IMR-90 (cell line): ENCODE measurements around the gene PRKAG3. TPM values are rescaled to one million over a fixed set of nuclear protein-coding genes. Genes with fewer than 3 reads are reported as not detected.

Source experiments
- ATAC-seq: fragments of 200-7000 bp; cut with Tn5 transposase; 2 replicates; pipeline ENCODE4 v1.9.1; 2020; ENCODE audit warnings: low read depth, mild to moderate bottlenecking, moderate library complexity
- BruUV-seq: library from RNA; stranded (reverse); fragments of 400-500 nt; replicated peaks from 2 replicates; lab custom pipeline; 2021; lab: Mats Ljungman, UMichigan
- CTCF ChIA-PET: fragments of 300-600 bp; formaldehyde crosslinking; extraction: SDS; loops from one replicate; lab custom pipeline; 2021; ENCODE audit warnings: antibody characterized with exemption; lab: Yijun Ruan, JAX
- POLR2A ChIA-PET: fragments of 300-600 bp; sonication (Branson Sonifier 250); formaldehyde crosslinking; loops from one replicate; lab custom pipeline; 2022; ENCODE audit warnings: antibody characterized with exemption; ENCODE audit not compliant: unreplicated experiment; lab: Charles Lee
- DNase-seq: peaks from one replicate; pipeline ENCODE4 v3.0.0; 2013
- H2AFZ ChIP-seq: replicated peaks from 2 replicates; pipeline ENCODE3; 2013; ENCODE audit warnings: low read length, mild to moderate bottlenecking; ENCODE audit not compliant: poor library complexity
- H2AK5ac ChIP-seq: 2 replicates; pipeline ENCODE4 v1.6.1; 2013; ENCODE audit warnings: low read depth, low read length, inconsistent platforms
- H2AK9ac ChIP-seq: replicated peaks from 2 replicates; pipeline ENCODE3; 2013; ENCODE audit warnings: mild to moderate bottlenecking, low read depth, low read length, moderate library complexity; ENCODE audit not compliant: poor library complexity
- H2BK120ac ChIP-seq: 2 replicates; pipeline ENCODE4 v1.6.1; 2013; ENCODE audit warnings: low read depth, low read length, inconsistent platforms
- H2BK15ac ChIP-seq: 3 replicates; pipeline ENCODE4 v1.6.1; 2013; ENCODE audit warnings: low read depth, low read length, inconsistent platforms
- H2BK20ac ChIP-seq: 2 replicates; pipeline ENCODE4 v1.6.1; 2013; ENCODE audit warnings: low read depth, mild to moderate bottlenecking, inconsistent platforms, low read length, moderate library complexity
- H2BK5ac ChIP-seq: 2 replicates; pipeline ENCODE4 v1.6.1; 2013; ENCODE audit warnings: mild to moderate bottlenecking, low read depth, low read length, inconsistent platforms; ENCODE audit not compliant: poor library complexity, severe bottlenecking
- H3K14ac ChIP-seq: replicated peaks from 2 replicates; pipeline ENCODE4 v1.6.1; 2013; ENCODE audit warnings: low read depth, low read length, inconsistent platforms
- H3K18ac ChIP-seq: 2 replicates; pipeline ENCODE4 v1.6.1; 2013; ENCODE audit warnings: low read depth, low read length, control low read depth
- H3K23ac ChIP-seq: 2 replicates; pipeline ENCODE4 v1.6.1; 2013; ENCODE audit warnings: low read depth, low read length, inconsistent platforms
- H3K27ac ChIP-seq: 2 replicates; pipeline ENCODE4 v1.5.1; 2013; ENCODE audit warnings: mild to moderate bottlenecking, control low read depth, low read length; ENCODE audit not compliant: insufficient read depth
- H3K27me3 ChIP-seq: 2 replicates; pipeline ENCODE4 v1.6.1; 2013; ENCODE audit warnings: low read length; ENCODE audit not compliant: control insufficient read depth, insufficient read depth
- H3K36me3 ChIP-seq: 2 replicates; pipeline ENCODE4 v1.6.1; 2013; ENCODE audit warnings: low read length, mixed read lengths; ENCODE audit not compliant: control insufficient read depth, insufficient read depth
- H3K4ac ChIP-seq: 2 replicates; pipeline ENCODE4 v1.6.1; 2013; ENCODE audit warnings: low read depth, low read length, inconsistent platforms
- H3K4me1 ChIP-seq: 2 replicates; pipeline ENCODE4 v1.6.1; 2013; ENCODE audit warnings: low read length, mixed read lengths; ENCODE audit not compliant: control insufficient read depth, insufficient read depth
- H3K4me2 ChIP-seq: 2 replicates; pipeline ENCODE4 v1.6.1; 2013; ENCODE audit warnings: low read depth, mild to moderate bottlenecking, control low read depth, low read length, moderate library complexity
- H3K4me3 ChIP-seq: 2 replicates; pipeline ENCODE4 v1.5.1; 2013; ENCODE audit warnings: low read depth, mild to moderate bottlenecking, control low read depth, low read length, moderate library complexity; ENCODE audit not compliant: insufficient read depth
- H3K56ac ChIP-seq: 2 replicates; pipeline ENCODE4 v1.6.1; 2013; ENCODE audit warnings: low read length, inconsistent platforms; ENCODE audit not compliant: insufficient read depth; ENCODE audit errors: extremely low read depth
- H3K79me1 ChIP-seq, 2 experiments: 2 replicates each; pipeline ENCODE4 v1.6.1; 2013; ENCODE audit warnings: low read length in 2 of 2, inconsistent platforms in 1 of 2, low read depth in 1 of 2
- H3K9ac ChIP-seq: 2 replicates; pipeline ENCODE4 v1.6.1; 2013; ENCODE audit warnings: low read depth, low read length, control low read depth
- H3K9me1 ChIP-seq: 2 replicates; pipeline ENCODE4 v1.6.1; 2013; ENCODE audit warnings: low read length, inconsistent platforms; ENCODE audit not compliant: insufficient read depth
- H3K9me3 ChIP-seq: 2 replicates; pipeline ENCODE4 v1.6.1; 2013; ENCODE audit warnings: low read length; ENCODE audit not compliant: control insufficient read depth, insufficient read depth
- H4K20me1 ChIP-seq: 2 replicates; pipeline ENCODE4 v1.6.1; 2013; ENCODE audit warnings: low read length, inconsistent platforms; ENCODE audit not compliant: insufficient read depth
- H4K5ac ChIP-seq: 2 replicates; pipeline ENCODE4 v1.6.1; 2013; ENCODE audit warnings: mild to moderate bottlenecking, low read depth, low read length, control low read depth
- H4K8ac ChIP-seq, 2 experiments: 2 replicates each; pipeline ENCODE4 v1.6.1; 2013; ENCODE audit warnings: low read depth in 2 of 2, low read length in 2 of 2, control low read depth in 1 of 2, inconsistent platforms in 1 of 2
- H4K91ac ChIP-seq: 2 replicates; pipeline ENCODE4 v1.6.1; 2013; ENCODE audit warnings: low read depth, low read length, inconsistent platforms; ENCODE audit not compliant: insufficient read depth
- RFX5 ChIP-seq: IDR thresholded peaks from 2 replicates; pipeline ENCODE4 v1.8.0; 2012; ENCODE audit warnings: low read depth, mild to moderate bottlenecking, low read length, moderate library complexity
- USF2 ChIP-seq: fragments of 150-350 bp; IDR thresholded peaks from 2 replicates; pipeline ENCODE4 v1.6.1; 2017; ENCODE audit warnings: mild to moderate bottlenecking, antibody characterized with exemption, low read length, low read depth
- WGBS, 2 experiments: methylation state at CpG; one replicate each; pipeline versions ENCODE4 v1.1.5 to v1.1.7; 2013; ENCODE audit warnings: missing lambda C conversion rate in 2 of 2; ENCODE audit not compliant: insufficient read length in 1 of 2; ENCODE audit errors: extremely low coverage in 2 of 2; 5-methylcytosine and 5-hydroxymethylcytosine counted together
- dilution Hi-C: fragments of 300-500 bp; cut with HindIII; formaldehyde crosslinking; loops from one replicate; pipeline ENCODE4 v1.14.3; 2018; ENCODE audit warnings: low sequenced_read_pairs; ENCODE audit not compliant: unreplicated experiment
- in situ Hi-C: fragments of 300-500 bp; cut with MboI; formaldehyde crosslinking; loops from 3 replicates; pipeline ENCODE4 v1.14.3; 2019; ENCODE audit warnings: low sequenced_read_pairs, inconsistent platforms, mixed read lengths
- intact Hi-C: fragments of 100-400 bp; cut with micrococcal nuclease; formaldehyde crosslinking; loops from 2 replicates; pipeline ENCODE4 v1.10.0; 2022
- polyA plus RNA-seq, 3 experiments: library from polyadenylated mRNA; depleted of rRNA; stranded (reverse); fragments of >200 nt; gene quantifications; 2 replicates each; pipeline ENCODE4 v1.2.3, GENCODE V29; 2012; ENCODE audit warnings: low replicate concordance in 1 of 3
- total RNA-seq: library from RNA; depleted of rRNA; stranded (reverse); fragments of >200 nt; gene quantifications from 2 replicates; pipeline ENCODE4 v1.2.3, GENCODE V29; 2012

The PRKAG3 gene
- total and polyA plus RNA-seq, 2 of the 4 experiments (the other 2 are of a cell fraction): not detected

GRCh38 chr2:218871345-218872302, 40.0 kb upstream of the PRKAG3 start:
- Histone ChIP-seq H3K4me2 (no peak overlapping the region), H2AK9ac (no peak overlapping the region), H3K9ac (no peak overlapping the region), H3K36me3 (no peaks in the 10 kb centered on the region), H3K9me3 (peaks cover 2% of the 10 kb centered on the region), H3K9me1 (no peaks in the 10 kb centered on the region), H2BK20ac (no peak overlapping the region), H3K14ac (no peak overlapping the region), H2BK120ac (no peak overlapping the region), H3K56ac (no peak overlapping the region), H3K23ac (no peak overlapping the region), H3K18ac (no peak overlapping the region), H2AK5ac (no peak overlapping the region), H2BK5ac (no peak overlapping the region), H3K4me1 (no peaks in the 10 kb centered on the region), H4K8ac (no peak overlapping the region), H3K4me3 (no peak overlapping the region), H3K79me1 (no peaks in the 10 kb centered on the region), H3K27ac (no peak overlapping the region), H4K5ac (no peak overlapping the region), H4K91ac (no peak overlapping the region), H4K20me1 (no peaks in the 10 kb centered on the region), H2AFZ (no peak overlapping the region), H3K4ac (no peak overlapping the region), H3K27me3 (peaks cover 92% of the 10 kb centered on the region), H2BK15ac (no peak overlapping the region)
- CTCF ChIA-PET: interaction anchor here (0.5 kb wide), 1 partner anchor 304 kb away, joined by 5 read pairs; no protein-coding TSS in a partner anchor
- in situ Hi-C loops (no loop called here), intact Hi-C loops (no loop called here), dilution Hi-C loops (no loop called here)
- no peak for DNase-seq
- no peak for TF ChIP-seq RFX5
- TF ChIP-seq USF2: no peak
- ATAC-seq: no peak
- POLR2A ChIA-PET: no interaction called here
- no TSS peak for BruUV-seq
- WGBS, 2 experiments: 2% methylated on average over 26 of the region's 60 CpGs; no CpG with 5 or more reads in 1 of the 2 experiments
